GM18867 (cell line): ENCODE measurements around the gene GLG1.

Experiments
- ATAC-seq: cut with Tn5 transposase; IDR thresholded peaks from one replicate; pipeline ENCODE4 v1.9.1; 2021; ENCODE audit warnings: mild to moderate bottlenecking, moderate library complexity; ENCODE audit not compliant: unreplicated experiment

GLG1 gene

DNA sequence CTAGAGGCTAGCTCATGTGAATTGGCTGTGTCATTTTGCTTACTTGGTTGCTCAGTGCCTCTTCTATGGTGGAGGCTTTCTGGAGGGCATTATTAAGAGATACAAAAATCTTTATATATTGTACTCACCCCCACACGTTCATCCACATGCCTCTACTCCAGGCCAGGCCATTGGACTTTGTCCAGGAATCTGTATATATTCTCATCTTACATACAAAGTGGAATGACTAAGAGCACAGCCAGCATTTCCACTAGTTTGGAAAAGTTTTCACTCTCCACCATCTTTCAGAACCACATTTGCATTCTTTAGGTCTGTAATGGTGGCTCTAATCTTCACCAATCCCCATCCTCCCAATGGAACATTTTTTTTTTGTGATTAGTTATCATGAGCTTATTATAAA lies 4.8 kb upstream of the GLG1 start:
- no peak for ATAC-seq

DNA sequence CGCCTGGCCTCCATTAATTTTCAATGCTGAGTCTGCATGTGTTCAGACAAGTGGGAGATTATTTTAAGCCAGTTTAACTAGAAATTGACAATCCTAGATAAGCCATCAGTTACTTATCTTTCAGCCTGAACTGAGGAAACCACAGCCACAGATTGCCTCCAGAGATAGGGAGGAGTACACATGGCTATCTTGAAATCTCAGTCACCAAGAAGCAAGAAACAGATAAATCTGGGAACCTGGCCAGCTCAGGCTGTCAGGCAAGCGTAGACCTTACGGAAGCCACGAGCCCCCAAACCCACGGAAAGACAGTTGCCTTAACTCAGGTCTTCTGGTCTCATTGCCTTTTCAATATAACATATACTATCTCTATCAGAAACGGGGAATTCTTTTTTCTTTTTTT lies 2.0 kb upstream of the GLG1 start:
- no peak for ATAC-seq

DNA sequence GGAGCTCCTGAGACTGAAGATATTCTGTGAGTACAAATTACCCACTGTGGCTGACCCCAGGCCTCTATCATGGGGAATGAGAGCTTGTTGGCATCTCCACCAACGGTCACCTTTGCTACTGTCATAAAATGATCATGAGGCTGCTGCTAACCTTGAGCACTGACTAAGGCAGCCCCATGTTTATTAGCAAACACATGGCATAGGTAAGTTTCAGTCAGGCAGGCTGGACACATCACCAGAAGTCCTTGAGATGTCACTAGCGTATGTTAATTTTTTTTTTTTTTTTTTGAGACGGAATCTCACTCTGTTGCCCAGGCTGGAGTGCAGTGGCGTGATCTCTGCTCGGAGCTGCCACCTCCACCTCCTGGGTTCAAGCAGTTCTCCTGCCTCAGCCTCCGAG lies 1.5 kb upstream of the GLG1 start:
- no peak for ATAC-seq

DNA sequence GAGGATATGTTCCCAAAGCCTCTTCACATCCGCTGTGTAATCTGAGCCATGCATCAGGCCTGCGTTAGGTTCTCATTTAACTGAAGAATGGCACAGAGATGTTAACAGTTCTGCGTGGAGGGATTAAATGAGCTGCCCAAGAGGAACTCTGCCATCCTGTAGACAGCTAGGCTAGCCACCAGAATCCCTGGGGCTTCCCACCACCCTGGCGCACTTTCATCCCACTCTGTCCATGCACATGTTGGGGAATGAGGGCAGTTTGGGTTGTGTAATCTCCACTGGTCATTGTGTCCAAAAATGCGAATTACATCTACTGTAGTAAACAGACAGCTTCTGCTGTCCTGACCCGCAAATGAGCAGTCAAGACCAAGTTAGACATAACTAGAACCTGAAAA lies 1.0 kb upstream of the GLG1 start:
- ATAC-seq = no peak

DNA sequence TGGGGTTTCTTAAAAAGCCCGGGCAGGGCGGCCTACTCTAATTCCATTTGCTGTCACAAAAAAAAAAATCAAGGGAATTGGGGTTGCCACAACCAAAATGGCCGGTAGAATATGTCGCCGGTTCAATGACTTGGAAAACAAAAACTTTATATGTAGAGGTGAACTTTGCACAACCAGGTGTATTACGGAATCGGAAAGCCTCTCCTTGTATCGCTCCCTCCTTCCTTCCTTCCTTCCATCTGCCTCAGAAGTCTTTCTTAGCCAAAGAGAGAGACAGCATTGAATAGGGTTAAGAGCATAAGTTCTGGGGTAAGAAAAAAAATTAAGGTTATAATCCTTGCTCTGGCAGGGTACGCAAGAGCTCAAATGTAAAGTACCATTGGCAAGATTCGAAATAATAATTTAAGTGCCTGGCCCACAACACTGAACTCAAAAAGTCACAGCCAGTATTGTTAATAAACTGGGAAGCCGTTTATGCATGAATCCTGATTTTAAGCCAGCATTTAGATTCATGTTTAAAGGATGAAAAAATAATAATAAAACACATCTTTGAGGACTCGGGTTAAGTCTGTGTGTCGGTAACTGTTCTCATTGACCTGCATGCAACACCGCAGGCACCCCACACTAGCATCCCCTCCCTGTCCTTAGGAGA lies 522 bp upstream of the GLG1 start:
- no peak for ATAC-seq

DNA sequence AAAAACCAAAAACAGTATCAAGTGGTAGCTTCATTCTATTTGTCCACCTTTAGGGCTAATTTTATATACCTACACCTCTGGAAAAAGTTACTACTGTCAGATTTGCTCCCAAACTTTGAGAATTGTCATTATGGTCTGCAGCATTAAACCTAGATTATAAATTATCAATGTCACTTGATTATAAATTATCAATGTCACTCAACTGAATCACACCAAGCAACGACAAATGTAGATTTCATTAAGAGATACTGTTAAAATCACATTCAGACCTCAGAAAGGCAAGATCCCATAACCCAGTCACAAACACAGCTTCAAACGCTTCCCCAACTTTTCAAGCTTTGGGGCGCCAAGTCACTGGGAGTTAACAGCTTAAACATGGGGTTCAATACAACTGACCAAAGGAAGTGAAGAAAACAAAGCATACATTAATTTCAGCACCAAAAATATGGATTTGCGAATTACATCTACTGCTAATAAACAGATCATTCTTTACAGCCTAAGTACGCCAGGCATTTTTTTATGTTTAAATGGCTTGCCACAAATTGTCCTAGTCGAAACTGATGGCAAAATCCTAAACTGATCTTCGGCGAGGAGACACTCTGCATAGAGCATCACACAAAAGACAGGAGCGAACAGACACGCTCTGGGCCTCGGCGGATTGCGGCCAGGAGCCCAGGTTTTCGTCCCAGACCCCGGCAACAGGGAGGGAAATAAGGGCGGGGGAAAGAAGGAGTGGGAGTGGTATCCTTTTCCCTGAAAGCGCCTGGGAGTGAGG lies 981 bp downstream of the GLG1 start:
- no peak for ATAC-seq

DNA sequence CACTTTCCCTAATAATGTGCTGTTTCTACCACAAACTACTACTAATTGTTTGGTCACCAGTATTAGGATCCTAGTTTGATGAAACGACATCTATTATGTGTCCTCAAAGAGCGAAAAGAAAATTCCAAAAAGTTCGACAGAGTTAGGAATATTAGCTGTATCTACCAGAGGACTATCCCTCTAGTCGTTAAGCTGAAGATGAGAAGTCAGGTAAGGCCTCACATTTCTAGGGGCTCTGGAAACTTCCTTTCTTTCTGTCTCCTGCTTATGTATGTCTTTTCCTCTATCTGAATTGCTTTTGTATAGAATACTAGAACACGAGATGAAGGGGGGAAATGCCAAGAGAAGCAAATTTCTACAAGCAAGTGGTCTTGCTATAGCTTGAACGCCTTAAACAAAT lies 1.6 kb downstream of the GLG1 start:
- ATAC-seq = no peak

DNA sequence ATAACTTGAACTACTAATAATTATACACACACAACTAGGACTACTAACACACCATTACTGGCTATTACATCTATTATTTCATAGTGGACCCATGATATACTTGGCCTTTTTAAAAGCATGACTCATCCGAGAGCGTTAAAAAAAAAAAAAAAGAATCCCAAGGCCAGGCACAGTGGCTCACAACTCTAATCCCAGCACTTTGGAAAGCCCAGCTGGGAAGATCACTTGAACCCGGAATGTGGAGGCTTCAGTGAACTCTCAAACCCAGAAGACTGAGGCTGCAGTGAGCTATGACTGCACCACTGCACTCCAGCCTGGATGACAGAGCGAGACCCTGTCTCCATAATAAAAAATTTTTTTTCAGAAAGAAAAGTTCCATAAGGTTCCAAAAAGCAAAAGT lies 3.1 kb downstream of the GLG1 start:
- ATAC-seq = no peak

DNA sequence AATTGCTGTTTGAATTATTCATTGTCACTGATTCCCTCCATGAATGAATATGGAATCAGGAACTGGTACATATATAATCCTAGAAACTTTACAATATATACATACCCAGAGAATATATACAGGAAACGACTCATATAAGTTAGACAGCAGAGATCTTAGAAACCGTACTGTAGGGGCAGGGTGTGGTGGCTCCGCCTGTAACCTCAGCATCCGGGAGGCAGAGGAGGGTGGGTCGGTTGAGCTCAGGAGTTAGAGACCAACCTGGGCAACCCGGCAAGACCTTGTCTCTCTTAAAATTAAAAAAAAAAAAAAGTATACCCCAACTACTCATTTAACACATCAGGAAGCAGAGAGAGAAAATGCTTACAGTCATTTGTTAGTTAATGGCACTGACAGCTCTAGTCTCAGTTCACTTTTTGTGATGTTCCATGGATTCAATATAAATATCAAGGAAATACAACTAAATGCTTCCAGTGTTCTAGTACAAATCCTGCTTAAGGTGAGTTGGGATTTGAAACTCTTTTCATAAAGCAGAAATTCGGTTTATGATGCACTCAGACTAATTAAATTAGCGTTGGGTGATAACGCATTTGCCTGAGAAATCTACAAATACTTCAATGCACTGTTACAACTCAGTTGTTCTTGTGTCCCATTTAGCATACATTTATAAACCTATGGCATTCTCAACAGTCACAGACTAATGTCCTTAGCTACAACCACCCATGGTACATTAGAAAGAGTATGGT lies 5.6 kb downstream of the GLG1 start:
- no peak for ATAC-seq

DNA sequence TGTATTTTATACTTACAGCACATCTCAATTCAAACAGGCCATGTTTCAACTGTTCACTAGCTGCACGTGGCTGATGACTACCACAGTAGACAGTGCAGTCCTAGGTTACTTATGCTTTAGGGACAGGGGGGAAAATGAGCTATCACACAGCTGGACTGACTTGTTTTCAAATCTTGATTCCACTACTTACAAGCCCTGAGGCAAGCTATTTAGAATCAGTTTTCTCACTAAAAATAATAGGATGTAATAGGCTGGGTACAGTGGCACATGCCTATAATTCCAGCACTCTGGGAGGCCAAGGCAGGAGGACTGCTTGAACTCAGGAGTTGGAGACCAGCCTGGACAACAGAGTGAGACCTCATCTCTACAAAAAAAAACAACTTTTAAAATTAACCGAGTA lies 10.3 kb downstream of the GLG1 start:
- no peak for ATAC-seq

DNA sequence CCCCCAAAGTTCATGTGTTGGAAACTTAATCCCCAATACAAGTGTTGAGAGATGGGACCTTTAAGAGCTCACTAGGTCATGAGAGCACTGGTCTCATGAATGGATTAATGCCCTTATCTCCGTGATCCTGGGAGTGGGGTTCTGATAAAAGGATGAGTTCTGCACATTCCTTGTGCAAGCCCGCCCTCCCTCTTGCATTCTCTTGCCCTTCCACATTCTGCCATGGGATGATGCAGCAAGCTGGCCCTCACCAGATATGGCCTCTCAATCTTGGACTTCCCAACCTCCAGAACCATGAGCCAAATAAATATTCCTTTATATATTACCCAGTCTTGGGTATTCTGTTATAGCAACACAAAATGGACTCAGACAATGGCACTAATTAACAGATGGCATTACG lies 14.1 kb downstream of the GLG1 start:
- ATAC-seq = no peak

DNA sequence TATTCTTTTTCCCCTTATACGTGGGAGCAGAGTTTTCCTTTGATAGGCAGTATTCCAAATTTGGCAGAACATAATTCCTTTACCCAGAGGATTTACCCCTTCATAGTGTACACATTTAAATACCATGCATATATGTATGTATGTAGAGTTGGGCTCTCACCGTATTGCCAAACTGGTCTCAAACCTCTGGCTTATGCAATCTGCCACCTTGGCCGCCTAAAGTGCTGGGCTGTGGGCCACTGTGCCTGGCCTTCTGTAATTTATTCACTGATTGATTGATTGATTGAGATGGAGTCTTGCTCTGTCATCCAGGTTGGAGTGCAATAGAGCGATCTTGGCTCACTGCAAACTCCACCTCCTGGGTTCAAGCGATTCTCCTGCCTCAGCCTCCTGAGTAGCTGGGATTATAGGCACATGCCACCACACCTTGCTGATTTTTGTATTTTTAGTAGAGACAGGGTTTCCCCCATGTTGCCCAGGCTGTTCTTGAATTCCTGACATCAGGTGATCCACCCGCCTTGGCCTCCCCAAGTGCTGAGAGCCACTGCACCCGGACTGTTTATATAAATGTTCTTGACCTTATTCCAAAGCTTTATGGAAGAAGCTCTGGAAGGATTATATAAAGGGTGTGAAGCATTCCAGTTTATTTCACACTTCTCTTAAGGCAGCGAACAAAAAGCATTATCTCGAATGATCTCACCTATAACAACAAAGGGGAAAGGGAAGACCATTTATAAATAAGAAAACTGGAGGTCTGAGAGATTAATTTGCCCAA lies 14.9 kb downstream of the GLG1 start:
- no peak for ATAC-seq

DNA sequence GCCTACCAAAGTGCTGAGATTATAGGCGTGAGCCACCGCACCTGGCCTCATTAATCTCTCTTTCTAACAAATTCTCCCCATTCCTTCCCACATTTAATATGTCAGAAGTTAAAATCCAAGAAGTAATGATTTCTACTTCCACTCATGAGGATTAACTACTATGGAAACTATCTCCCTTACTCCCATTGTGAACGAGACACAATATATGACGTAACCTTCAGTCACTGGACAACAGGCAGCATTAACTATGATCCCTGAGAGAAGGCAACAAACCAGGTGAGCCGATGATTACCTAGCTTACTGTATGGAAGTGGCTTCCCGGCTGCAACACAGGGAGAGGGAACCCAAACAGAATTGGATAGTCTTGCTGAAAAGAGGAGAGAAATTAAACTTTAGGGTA lies 20.0 kb downstream of the GLG1 start:
- ATAC-seq = no peak

DNA sequence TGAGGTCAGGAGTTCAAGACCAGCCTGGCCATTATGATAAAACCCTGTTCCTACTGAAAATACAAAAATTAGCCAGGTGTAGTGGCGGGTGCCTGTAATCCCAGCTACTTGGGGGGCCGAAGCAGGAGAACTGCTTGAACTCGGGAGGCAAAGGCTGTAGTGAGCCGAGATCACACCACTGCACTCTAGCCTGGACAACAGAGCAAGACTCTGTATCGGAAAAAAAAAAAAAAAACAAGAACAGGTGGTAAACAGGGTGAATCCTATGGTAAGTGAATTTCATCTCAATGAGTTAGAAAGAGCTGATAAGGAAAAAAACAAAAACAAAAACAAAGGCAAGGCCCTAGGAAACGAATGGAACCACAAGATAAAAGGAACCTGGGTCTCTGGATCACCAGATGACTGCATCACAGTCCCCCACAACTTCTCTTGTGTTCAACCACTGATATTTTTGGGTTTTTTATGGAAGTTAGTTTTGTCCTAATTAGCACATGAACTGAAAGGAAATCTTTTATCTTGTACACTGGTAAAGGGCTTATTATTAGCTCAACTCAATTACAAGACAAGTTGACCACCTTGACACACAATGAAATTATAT lies 21.0 kb downstream of the GLG1 start:
- ATAC-seq = no peak

DNA sequence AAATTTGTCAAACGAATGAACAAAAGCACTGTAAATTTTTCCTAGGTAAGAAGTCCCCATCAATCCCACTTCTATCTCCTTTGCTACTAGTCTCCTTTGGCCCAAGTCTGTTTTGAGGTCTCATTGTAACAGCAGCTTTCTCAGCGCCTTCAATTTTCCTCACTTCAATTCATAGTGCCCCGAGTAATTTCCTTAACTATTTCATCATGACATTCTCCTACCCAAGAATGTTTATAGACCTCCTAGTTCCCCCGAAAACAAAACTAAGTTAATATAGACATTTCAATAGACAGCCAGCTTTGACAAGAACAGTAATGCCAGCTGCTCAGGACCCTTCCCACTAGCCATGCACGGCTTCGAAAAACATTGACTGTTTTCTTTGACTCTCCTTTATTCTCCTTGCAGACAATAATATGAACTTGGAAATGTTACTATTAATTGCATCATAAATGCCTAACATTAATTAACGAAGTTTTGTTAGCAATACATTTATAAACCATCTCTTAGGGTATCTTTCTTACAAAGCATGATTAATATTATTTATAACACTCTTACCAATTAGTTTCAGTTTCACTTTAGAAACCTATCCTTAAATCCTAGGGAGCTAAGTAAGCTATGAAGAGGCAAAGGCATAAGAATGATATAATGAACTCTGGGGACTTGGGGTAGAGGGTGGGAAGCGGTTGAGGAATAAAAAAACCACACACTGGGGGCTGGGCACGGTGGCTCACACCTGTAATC lies 22.8 kb downstream of the GLG1 start:
- no peak for ATAC-seq

DNA sequence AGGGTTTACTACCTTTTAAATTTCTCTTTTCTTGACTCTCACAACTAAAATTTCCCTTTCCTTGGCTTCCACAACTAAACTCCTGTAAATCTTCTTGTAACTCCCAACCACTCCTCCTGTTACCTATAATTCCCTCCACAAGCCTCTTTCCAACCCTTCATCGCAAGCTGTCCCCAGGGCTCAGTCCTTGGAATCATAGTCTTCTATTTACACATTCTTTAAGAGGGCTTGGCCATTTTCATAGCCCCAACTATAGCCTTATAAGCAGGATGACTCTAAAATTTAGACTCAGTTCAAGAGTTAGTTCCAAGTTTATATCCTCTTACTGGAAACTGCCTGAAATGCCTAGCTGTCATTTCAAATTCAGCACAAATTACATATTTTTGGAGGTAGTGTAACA lies 23.9 kb downstream of the GLG1 start:
- no peak for ATAC-seq

DNA sequence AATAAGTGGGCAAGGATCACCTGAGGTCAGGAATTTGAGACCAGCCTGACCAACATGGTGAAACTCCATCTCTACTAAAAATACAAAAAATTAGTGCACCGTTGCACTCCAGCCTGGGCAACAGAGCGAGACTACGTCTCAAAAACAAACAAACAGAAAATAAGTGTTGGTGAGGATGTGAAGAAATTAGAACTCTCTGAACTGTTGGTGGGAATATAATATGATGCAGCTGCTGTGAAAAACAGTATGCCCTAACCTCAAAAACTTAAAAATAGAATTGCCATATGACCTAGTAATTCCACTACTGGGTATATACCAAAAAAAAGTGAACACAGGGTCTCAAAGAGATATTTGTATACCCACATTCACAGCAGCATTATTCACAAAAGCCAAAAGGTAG lies 26.1 kb downstream of the GLG1 start:
- no peak for ATAC-seq

DNA sequence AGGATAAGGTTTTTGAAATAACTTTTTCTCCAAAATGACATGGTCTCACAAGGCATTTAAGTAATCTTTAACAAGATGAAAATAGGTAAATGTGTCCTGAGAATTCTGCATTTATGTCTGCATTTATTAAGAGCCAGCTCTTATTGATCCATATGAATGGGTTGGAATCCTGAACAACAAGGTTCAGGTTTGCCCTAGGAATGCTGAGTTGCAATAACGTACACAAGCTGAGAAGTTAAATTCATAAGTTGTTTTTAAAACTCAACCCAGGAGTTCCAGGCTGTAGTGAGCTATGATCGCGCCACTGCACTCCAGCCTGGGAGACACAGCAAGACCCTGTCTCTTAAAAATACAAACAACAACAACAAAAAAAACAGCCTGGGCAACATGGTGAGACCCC lies 28.1 kb downstream of the GLG1 start:
- ATAC-seq = no peak

DNA sequence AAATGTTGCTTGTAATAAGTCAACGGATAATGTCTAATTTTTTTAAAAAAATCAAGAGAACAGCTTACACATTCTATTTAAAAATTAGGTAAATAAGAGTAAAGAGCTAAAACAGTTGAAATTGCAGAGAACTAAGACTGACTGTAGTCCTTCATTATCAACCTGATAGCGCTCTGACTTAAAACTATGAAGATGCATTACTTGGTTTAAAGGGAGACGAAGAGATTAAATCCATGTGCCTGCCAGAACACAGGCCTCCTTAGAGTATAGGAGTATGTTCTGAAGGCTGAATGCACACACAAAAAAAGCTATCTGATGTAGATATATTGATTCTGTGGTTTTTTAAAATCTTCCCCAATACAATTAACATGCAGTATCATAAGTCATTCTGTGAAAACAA lies 28.5 kb downstream of the GLG1 start:
- no peak for ATAC-seq

DNA sequence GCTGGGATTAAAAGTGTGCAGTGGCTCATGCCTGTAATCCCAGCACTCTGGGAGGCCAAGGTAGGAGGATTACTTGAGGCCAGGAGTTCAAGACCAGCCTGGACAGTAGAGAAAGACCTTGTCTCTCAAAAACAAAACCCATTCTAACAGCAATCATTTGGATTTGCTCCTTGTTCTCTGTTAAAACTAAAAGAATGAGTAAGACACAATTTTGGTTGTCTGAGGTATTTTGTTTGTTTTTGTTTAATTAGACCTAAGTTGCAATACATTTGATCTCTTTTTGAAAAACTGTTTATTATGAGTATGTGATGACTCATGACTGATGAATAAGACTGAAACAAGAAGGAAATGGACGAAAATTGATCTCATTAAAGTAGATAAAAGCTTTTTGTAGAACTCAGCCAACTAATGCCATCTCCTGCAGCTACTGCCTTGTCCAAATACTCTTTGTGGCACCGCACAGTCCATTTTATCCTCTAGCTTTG lies 29.0 kb downstream of the GLG1 start:
- no peak for ATAC-seq
